ENCODE measurements around the gene ZC2HC1C. TPM values are rescaled to one million over a fixed set of nuclear protein-coding genes. Genes with fewer than 3 reads are reported as not detected.

Gene ZC2HC1C
- total RNA-seq, 2 donors from 2014 or later: 4.8 to 10.5 TPM

DNA sequence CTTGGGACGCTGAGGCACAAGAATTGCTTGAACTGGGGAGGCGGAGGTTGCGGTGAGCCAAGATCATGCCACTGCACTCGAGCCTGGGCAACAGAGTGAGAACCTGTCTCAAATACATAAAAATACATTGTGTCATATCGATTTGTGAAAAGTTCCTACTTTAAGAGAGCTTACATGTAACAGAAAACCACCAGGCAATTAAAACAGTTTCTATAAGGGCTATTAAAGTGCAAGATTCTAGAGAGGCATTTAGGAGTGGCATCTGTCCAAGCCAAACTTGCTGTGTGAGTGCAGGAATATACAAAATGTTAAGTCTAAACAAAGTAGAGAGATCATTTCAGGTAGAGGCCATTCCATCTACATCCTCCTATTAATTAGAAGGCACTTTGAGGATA, 59.2 kb downstream of the ZC2HC1C start:
- TF ChIP-seq, protein P1, sequence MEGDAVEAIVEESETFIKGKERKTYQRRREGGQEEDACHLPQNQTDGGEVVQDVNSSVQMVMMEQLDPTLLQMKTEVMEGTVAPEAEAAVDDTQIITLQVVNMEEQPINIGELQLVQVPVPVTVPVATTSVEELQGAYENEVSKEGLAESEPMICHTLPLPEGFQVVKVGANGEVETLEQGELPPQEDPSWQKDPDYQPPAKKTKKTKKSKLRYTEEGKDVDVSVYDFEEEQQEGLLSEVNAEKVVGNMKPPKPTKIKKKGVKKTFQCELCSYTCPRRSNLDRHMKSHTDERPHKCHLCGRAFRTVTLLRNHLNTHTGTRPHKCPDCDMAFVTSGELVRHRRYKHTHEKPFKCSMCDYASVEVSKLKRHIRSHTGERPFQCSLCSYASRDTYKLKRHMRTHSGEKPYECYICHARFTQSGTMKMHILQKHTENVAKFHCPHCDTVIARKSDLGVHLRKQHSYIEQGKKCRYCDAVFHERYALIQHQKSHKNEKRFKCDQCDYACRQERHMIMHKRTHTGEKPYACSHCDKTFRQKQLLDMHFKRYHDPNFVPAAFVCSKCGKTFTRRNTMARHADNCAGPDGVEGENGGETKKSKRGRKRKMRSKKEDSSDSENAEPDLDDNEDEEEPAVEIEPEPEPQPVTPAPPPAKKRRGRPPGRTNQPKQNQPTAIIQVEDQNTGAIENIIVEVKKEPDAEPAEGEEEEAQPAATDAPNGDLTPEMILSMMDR (IDR thresholded peaks at IDR 0.05): no peak

More for the DNA sequence above, 59.2 kb downstream of the ZC2HC1C start:
- Histone ChIP-seq H3K27ac (no peak overlapping the region), H3K36me3 (peaks cover 10% of the 10 kb centered on the region), H3K27me3 (no peaks in the 10 kb centered on the region), H3K4me1 (peaks cover 0 to 32% of the 10 kb centered on the region in 2 donors), H3K9me3 (no peaks in the 10 kb centered on the region), H3K4me3 (no peak overlapping the region)
- DNase-seq (ENCODE audit: low spot score): no peak

Other genes with a start within 250 kb of the ZC2HC1C start
- not detected for gene PROX2, start 193.5 kb upstream of the ZC2HC1C start, total RNA-seq
- 100 to 1,000 TPM in 1 of 2 donors, 10 to 100 TPM in 1; 71.1 to 105 TPM for gene DLST, start 187.7 kb upstream of the ZC2HC1C start, total RNA-seq
- 10 to 100 TPM in 1 of 2 donors, 1 to 10 TPM in 1; 7.6 to 10.3 TPM for gene RPS6KL1, start 146.4 kb upstream of the ZC2HC1C start, total RNA-seq
- gene PGF, start 114.0 kb upstream of the ZC2HC1C start, total RNA-seq: 1 to 10 TPM; 3.3 to 7.0 TPM
- 10 to 100 TPM; 26.1 to 35.3 TPM for gene EIF2B2, start 66.7 kb upstream of the ZC2HC1C start, total RNA-seq
- 10 to 100 TPM; 16.1 to 19.1 TPM for gene MLH3, start 18.2 kb upstream of the ZC2HC1C start, total RNA-seq
- gene ACYP1, start 5.6 kb upstream of the ZC2HC1C start, total RNA-seq: 10 to 100 TPM; 11.0 to 19.5 TPM
- gene NEK9, start 57.4 kb downstream of the ZC2HC1C start, total RNA-seq: 10 to 100 TPM; 45.7 to 49.2 TPM
- 100 to 1,000 TPM; 261 to 325 TPM for gene TMED10, start 107.0 kb downstream of the ZC2HC1C start, total RNA-seq
- 100 to 1,000 TPM; 232 to 555 TPM for gene FOS, start 209.2 kb downstream of the ZC2HC1C start, total RNA-seq

All from right atrium auricular region (tissue), 2 donors.